Measurements from ENCODE around the gene ACOT8. TPM values are rescaled to one million over a fixed set of nuclear protein-coding genes. Genes with fewer than 3 reads are reported as not detected.
A peak's percentile ranks its signal among the peaks of the same experiment; 100 is the strongest.

The ACOT8 gene
- total RNA-seq, 4 donors from 2014 or later = 27.2 to 49.8 (median 29.9) TPM

DNA sequence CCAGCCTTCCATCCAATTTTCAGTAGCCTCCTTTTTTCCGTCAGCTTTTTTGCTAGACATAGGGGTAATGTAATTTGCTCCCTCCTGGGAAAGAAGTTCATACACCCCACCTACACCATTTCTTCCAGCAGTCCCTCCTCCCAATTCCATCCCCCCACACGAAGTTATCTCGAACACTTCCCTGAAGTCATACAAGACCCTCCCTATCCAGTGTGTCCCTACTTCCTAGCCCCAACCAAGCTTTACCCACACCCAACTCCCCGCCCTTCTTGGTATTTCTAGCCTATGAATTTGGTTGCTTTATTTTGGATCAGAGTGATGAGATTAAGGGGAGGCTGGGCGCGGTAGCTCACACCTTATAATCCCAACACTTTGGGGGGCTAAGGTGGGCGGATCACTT, 43.7 kb downstream of the ACOT8 start:
- H3K9me3 ChIP-seq = no peaks in the 10 kb centered on the region
- 26 to 37% methylated on average over 3 to 4 of the region's 7 CpGs for WGBS, 2 donors (ENCODE audit: low coverage in 1 of 2)

DNA sequence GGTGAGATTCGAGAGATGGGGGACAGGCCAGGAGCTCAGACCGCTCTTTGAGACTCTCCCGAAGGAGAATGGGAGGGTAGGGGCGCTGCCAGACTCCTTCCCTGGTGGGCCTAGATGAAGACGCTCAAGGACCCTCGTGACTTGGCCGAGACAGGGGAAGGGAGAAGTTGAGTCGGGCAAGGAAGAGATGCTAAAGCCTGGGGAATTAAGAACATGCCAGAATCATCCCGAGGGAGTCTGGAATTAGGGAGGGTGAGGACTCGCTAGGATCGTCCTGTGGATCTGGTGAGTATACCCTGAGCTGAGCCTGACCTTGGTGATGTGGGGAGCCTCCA, 44.2 kb downstream of the ACOT8 start:
- Histone ChIP-seq H3K4me3 (peak overlapping the region; percentile 40 to 55), H3K4me1 (peaks cover 0 to 24% (median 8%) of the 10 kb centered on the region in 3 donors), H3K36me3 (peaks cover 0 to 36% of the 10 kb centered on the region in 2 donors), H3K27me3 (no peaks in the 10 kb centered on the region), H3K27ac (peak overlapping the region in 1 of 4 donors; percentile 30), H3K9me3 (no peaks in the 10 kb centered on the region)
- 0 to 9% methylated on average over 1 to 4 of the region's 11 CpGs for WGBS, 2 donors (ENCODE audit: low coverage in 1 of 2)
- ATAC-seq = no peak
- no peak for TF ChIP-seq EP300 (IDR thresholded peaks at IDR 0.05)

More for the DNA sequence above, 43.7 kb downstream of the ACOT8 start:
- TF ChIP-seq POLR2A (IDR thresholded peaks at IDR 0.05) (no peak), EP300 (IDR thresholded peaks at IDR 0.05) (no peak), POLR2AphosphoS5 (IDR thresholded peaks at IDR 0.05) (no peak)
- TF ChIP-seq, protein P1, sequence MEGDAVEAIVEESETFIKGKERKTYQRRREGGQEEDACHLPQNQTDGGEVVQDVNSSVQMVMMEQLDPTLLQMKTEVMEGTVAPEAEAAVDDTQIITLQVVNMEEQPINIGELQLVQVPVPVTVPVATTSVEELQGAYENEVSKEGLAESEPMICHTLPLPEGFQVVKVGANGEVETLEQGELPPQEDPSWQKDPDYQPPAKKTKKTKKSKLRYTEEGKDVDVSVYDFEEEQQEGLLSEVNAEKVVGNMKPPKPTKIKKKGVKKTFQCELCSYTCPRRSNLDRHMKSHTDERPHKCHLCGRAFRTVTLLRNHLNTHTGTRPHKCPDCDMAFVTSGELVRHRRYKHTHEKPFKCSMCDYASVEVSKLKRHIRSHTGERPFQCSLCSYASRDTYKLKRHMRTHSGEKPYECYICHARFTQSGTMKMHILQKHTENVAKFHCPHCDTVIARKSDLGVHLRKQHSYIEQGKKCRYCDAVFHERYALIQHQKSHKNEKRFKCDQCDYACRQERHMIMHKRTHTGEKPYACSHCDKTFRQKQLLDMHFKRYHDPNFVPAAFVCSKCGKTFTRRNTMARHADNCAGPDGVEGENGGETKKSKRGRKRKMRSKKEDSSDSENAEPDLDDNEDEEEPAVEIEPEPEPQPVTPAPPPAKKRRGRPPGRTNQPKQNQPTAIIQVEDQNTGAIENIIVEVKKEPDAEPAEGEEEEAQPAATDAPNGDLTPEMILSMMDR (IDR thresholded peaks at IDR 0.05) = no peak
- Histone ChIP-seq H3K27me3 (no peaks in the 10 kb centered on the region), H3K27ac (no peak overlapping the region), H3K36me3 (peaks cover 0 to 31% of the 10 kb centered on the region in 2 donors), H3K4me1 (peaks cover 0 to 28% (median 8%) of the 10 kb centered on the region in 3 donors), H3K4me3 (no peak overlapping the region)
- no peak for ATAC-seq

DNA sequence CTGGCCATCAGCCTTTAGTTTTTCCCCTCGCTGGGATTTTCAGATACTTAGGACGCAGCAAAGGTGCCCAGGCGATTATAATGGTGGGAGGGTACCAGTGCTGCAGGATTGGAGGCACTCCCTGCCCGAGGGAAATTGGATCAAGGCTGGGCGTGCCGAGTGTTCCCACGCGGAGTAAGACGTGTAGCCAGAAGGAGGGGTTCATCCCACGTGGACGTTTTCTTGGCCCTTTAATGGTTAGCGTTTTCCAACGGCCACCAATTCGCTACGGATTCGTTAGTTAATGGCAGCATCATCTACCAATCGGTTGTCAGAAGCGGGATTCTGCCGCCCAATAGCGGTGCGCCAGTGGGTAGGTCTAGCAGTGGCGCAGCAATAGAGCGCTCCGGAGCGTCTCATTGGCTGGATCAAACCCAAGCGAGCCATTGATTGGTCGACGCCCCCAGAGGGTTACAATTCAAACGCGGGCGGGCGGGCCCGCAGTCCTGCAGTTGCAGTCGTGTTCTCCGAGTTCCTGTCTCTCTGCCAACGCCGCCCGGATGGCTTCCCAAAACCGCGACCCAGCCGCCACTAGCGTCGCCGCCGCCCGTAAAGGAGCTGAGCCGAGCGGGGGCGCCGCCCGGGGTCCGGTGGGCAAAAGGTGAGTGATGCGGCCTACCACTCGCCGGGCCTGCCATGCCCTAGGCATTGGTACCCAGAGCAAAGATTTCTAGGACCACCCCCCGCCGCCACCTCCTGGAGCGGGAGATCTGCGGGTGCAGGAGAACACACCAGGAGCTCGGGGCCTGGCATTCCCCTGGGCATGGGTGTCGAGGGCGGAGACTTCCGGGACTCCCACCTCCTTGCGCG, 44.8 kb downstream of the ACOT8 start, which contains the start of gene UBE2C:
TSS of gene UBE2C (plus strand) at position 488 of the 849 bp plus-strand sequence. CDS start at position 540, 52 bp downstream.
- TF ChIP-seq POLR2A (IDR thresholded peaks at IDR 0.05) (no peak), POLR2AphosphoS5 (IDR thresholded peaks at IDR 0.05) (peak; percentile 67)
- WGBS, 2 donors (ENCODE audit: low coverage in 1 of 2) = 0% methylated on average over 3 to 4 of the region's 65 CpGs
- Histone ChIP-seq H3K4me3 (peak within 1 kb of the TSS; percentile 40 to 55), H3K4me1 (peaks cover 0 to 18% (median 5%) of the 10 kb centered on the region in 3 donors), H3K9me3 (no peaks in the 10 kb centered on the region), H3K27me3 (no peaks in the 10 kb centered on the region), H3K27ac (peak within 1 kb of the TSS in 3 of 4 donors; percentile 5 to 70 (median 60)), H3K36me3 (peaks cover 0 to 42% of the 10 kb centered on the region in 2 donors)
- ATAC-seq = peak; percentile 100

DNA sequence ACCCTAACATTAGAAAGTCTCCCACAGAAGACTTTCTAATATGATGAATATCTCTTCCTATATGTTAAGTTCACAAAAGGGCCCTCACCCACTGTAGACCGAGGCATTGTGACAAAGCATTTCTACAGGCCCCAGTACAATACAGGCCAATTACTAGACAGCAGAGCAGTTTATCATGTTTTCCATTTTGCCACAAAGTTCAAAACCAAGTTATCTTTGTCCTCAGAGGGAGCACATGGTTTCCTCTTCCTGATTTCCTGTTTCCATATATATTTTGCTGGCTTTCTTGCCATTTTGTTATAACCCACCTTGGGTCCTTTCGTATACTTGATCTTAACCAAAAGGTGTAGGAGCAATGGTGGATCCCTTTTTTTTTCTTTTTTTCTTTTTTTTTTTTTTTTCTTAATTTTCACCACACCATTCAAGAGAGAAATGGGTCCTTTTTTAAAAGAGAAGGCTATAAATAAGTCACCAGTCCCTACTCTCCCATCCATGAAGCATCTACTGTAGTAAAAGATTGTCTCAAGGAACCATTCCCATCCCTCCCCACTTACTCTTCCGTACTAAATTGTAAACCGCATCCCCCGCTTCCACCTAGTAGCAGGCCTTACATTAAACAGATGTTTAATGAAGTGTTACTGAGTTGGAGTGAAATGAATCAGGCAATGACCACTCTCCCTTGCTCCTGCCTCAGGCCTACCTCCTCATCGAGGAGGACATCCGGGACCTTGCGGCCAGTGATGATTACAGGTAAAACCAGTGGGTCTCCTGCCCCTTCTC, 46.8 kb downstream of the ACOT8 start:
- Histone ChIP-seq H3K9me3 (no peaks in the 10 kb centered on the region), H3K36me3 (peaks cover 0 to 62% of the 10 kb centered on the region in 2 donors), H3K27me3 (no peaks in the 10 kb centered on the region), H3K4me1 (peaks cover 0 to 15% (median 3%) of the 10 kb centered on the region in 3 donors), H3K27ac (no peak overlapping the region), H3K4me3 (no peak overlapping the region)
- TF ChIP-seq POLR2A (IDR thresholded peaks at IDR 0.05) = no peak
- no peak for TF ChIP-seq EP300 (IDR thresholded peaks at IDR 0.05)
- TF ChIP-seq, protein P1 (IDR thresholded peaks at IDR 0.05) = no peak
- no peak for TF ChIP-seq POLR2AphosphoS5 (IDR thresholded peaks at IDR 0.05)
- 84 to 93% methylated on average over 7 to 8 of the region's 8 CpGs for WGBS, 2 donors (ENCODE audit: low coverage in 1 of 2)
- no peak for ATAC-seq

DNA sequence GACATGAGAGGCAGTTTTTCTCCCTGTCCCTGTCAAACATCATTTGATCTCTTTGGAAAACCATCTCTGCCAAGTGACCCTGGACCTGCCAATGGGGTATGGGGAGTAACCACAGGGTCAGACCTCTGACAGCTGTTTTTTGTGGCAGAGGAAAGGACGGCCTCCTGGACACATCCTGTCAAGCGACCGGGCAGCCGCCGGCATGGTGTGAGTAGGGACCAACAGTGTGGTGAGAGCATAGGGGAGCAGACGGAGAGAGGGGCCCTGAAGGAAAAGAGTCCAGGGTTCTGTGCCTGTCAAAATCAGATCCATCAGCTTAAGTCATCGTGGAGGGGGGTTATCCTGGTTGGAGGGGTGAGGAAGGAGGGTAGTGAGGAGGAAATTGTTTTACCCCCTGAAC, 55.3 kb downstream of the ACOT8 start:
- TF ChIP-seq, protein P1 (IDR thresholded peaks at IDR 0.05) = no peak
- TF ChIP-seq POLR2AphosphoS5 (IDR thresholded peaks at IDR 0.05) = no peak
- TF ChIP-seq POLR2A (IDR thresholded peaks at IDR 0.05) = no peak
- TF ChIP-seq EP300 (IDR thresholded peaks at IDR 0.05) = no peak
- Histone ChIP-seq H3K9me3 (no peaks in the 10 kb centered on the region), H3K27me3 (no peaks in the 10 kb centered on the region), H3K4me3 (no peak overlapping the region), H3K4me1 (peaks cover 0 to 8% (median 0%) of the 10 kb centered on the region in 3 donors), H3K27ac (no peak overlapping the region), H3K36me3 (peaks cover 0 to 72% of the 10 kb centered on the region in 2 donors)
- ATAC-seq = no peak
- 75 to 80% methylated on average over 1 to 2 of the region's 7 CpGs for WGBS, 2 donors (ENCODE audit: low coverage in 1 of 2)
